ENCODE data around the gene KCNH1. TPM values are rescaled to one million over a fixed set of nuclear protein-coding genes. Genes with fewer than 3 reads are reported as not detected.

KCNH1 gene
- total RNA-seq, 1 donor from 2014 or later: 0.21 TPM

DNA sequence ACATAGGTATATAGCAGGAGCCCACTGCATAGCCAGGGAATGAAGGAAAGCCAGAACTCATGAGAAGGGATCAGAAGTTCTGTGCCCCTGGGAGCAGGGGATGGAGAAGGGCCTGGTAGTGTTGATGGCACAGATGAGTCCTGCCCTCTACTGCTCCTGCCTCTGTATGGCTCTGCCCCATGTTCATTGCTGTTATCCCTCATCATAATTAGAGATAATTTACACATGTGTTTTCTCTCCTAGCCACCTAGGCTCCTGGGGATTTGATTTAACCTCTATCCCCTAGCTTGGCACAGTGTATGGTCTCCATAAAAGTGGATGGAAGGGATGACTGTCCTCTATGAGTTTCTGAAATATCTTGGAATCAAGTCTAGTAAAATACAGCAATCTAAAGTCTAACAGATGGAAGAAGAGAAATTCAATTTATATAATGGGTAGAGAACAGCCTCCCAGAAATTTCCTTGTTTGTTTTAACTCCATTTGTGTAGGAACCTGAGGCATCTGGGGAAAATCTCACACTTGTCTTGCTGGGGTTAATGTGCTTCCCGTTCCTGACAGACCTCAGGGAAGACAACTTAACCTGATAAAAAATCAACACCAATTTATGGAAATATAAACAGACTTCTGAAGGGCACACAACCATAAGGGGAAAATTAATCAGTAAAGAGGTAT, 411.4 kb downstream of the KCNH1 start:
- Mint-ChIP-seq H3K27ac (ENCODE audit: unreplicated experiment) (no peak overlapping the region), H3K9me3 (no peaks in the 10 kb centered on the region), H3K27me3 (ENCODE audit: low read depth) (peaks cover 13% of the 10 kb centered on the region), H3K4me3 (no peak overlapping the region), H3K4me1 (peaks cover 3% of the 10 kb centered on the region), H3K36me3 (ENCODE audit: low read depth) (no peaks in the 10 kb centered on the region)
- DNase-seq (ENCODE audit: low read depth, low spot score): no peak
- TF ChIP-seq CTCF (conservative IDR thresholded peaks at IDR 0.05): no peak

GRCh38 chr1:210715072-210715471, 418.9 kb downstream of the KCNH1 start:
- DNase-seq (ENCODE audit: low read depth, low spot score): no peak
- Mint-ChIP-seq H3K4me3 (no peak overlapping the region), H3K36me3 (ENCODE audit: low read depth) (no peaks in the 10 kb centered on the region), H3K9me3 (no peaks in the 10 kb centered on the region), H3K27ac (ENCODE audit: unreplicated experiment) (no peak overlapping the region), H3K27me3 (ENCODE audit: low read depth) (no peaks in the 10 kb centered on the region), H3K4me1 (no peaks in the 10 kb centered on the region)
- TF ChIP-seq CTCF (conservative IDR thresholded peaks at IDR 0.05): no peak

DNA sequence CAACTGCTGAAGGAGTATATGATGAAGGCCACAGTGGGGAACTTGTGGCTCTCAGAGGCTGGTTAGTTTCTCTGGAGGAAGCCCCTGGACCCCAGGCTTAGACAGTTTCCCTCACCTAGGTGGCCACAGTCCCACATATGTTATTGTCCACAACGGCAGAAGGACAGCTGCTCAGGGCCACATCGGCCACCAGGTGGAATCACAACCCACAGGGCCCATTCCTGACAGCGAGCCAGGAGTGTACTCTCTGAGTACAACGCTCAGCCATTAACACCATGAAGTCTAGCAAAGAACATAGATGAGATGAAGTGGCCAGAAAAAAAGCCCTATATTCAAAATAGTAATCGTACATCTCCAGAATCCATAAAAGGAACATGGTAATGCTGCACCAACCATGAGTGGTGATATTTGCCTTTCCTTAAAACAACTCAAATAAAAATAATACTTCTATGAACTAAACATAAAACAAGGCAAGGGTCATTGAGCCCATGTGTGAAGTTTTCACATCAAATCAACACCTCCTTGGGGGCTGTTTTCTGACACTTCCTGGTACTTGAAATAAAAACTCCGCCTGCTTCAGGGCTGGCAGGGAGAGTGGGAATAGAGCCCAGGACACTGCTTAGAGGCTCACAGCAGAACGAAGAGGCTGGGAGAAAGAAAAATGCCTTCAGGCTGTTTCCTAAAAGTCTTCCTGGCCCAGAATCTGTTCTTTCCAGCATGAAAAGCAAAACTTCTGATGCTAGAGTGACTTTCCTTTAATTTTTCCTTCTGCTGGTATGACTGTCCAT, 421.9 kb downstream of the KCNH1 start:
- H3K9me3 Mint-ChIP-seq: no peaks in the 10 kb centered on the region
- TF ChIP-seq CTCF (conservative IDR thresholded peaks at IDR 0.05): no peak
- H3K27ac Mint-ChIP-seq (ENCODE audit: unreplicated experiment): no peak overlapping the region
- no peaks in the 10 kb centered on the region for H3K36me3 Mint-ChIP-seq (ENCODE audit: low read depth)
- H3K27me3 Mint-ChIP-seq (ENCODE audit: low read depth): no peaks in the 10 kb centered on the region
- no peak overlapping the region for H3K4me3 Mint-ChIP-seq
- H3K4me1 Mint-ChIP-seq: peaks cover 14% of the 10 kb centered on the region
- DNase-seq (ENCODE audit: low read depth, low spot score): no peak

DNA sequence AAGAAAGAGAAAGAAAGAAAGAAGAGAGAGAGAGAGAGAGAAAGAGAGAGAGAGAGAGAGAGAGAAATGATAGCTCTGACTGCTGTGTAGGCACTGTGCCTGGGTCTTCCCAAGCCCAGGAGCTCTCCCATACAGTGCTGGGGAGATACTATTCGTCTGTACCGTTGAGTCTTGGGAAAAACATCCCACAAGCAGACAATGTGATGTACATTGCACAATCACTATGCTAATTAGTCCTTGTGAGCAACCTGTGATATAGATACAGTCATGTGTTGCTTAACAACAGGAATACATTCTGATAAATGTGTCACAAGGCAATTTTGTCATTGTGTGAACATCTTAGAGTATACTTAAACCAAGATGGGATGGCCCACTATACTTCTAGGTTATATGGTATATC, 424.2 kb downstream of the KCNH1 start:
- no peak for DNase-seq (ENCODE audit: low read depth, low spot score)
- H3K4me1 Mint-ChIP-seq: peaks cover 18% of the 10 kb centered on the region
- no peaks in the 10 kb centered on the region for H3K36me3 Mint-ChIP-seq (ENCODE audit: low read depth)
- H3K4me3 Mint-ChIP-seq: no peak overlapping the region
- TF ChIP-seq CTCF (conservative IDR thresholded peaks at IDR 0.05): no peak
- H3K27ac Mint-ChIP-seq (ENCODE audit: unreplicated experiment): no peak overlapping the region
- H3K9me3 Mint-ChIP-seq: no peaks in the 10 kb centered on the region
- H3K27me3 Mint-ChIP-seq (ENCODE audit: low read depth): no peaks in the 10 kb centered on the region

GRCh38 chr1:210707300-210708240, 426.4 kb downstream of the KCNH1 start:
- no peak for DNase-seq (ENCODE audit: low read depth, low spot score)
- Mint-ChIP-seq H3K27me3 (ENCODE audit: low read depth) (no peaks in the 10 kb centered on the region), H3K4me1 (peaks cover 18% of the 10 kb centered on the region), H3K4me3 (no peak overlapping the region), H3K9me3 (no peaks in the 10 kb centered on the region), H3K36me3 (ENCODE audit: low read depth) (no peaks in the 10 kb centered on the region), H3K27ac (ENCODE audit: unreplicated experiment) (no peak overlapping the region)
- TF ChIP-seq CTCF (conservative IDR thresholded peaks at IDR 0.05): no peak

Data from neural crest cell (in vitro differentiated cells).